GM19324 (cell line): Measurements from ENCODE around the gene PRTN3.
A peak's percentile ranks its signal among the peaks of the same experiment; 100 is the strongest.

Experiments used
- ATAC-seq: cut with Tn5 transposase; IDR thresholded peaks from one replicate; pipeline ENCODE4 v1.9.1; 2021; ENCODE audit warnings: mild to moderate bottlenecking, moderate library complexity; ENCODE audit not compliant: unreplicated experiment, low FRiP score

The PRTN3 gene

DNA sequence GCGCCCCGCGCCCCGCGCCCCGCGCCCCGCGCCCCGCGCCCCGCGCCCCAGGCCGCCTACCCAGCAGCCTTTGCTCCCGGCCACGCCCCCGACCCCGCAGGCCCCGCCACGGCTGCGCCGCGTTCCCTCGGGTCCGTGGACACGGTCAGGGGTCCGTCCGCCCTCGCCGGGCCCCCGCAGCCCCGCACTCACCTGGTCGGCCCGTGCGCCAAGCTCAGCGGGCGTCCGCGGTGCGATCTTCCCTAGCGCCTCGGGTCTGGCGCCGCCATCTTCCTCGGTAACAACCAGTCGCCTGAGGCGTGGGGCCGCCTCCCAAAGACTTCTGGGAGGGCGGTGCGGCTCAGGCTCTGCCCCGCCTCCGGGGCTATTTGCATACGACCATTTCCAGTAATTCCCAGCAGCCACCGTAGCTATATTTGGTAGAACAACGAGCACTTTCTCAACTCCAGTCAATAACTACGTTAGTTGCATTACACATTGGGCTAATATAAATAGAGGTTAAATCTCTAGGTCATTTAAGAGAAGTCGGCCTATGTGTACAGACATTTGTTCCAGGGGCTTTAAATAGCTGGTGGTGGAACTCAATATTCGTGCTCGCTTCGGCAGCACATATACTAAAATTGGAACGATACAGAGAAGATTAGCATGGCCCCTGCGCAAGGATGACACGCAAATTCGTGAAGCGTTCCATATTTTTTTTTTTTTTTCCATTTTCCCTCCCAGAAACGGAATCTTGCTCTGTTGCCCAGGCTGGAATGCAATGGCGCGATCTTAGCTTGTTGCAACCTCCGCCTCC lies 52.3 kb downstream of the PRTN3 start, which contains the start of the genes MED16 and RNU6-9:
Gene MED16 (minus strand): TSS at position 294 of the 796 bp plus-strand sequence. CDS start 2,056 bp downstream, outside the sequence.
Gene RNU6-9 (plus strand): TSS at position 591 of the 796 bp plus-strand sequence.
- peak; percentile 84 for ATAC-seq

DNA sequence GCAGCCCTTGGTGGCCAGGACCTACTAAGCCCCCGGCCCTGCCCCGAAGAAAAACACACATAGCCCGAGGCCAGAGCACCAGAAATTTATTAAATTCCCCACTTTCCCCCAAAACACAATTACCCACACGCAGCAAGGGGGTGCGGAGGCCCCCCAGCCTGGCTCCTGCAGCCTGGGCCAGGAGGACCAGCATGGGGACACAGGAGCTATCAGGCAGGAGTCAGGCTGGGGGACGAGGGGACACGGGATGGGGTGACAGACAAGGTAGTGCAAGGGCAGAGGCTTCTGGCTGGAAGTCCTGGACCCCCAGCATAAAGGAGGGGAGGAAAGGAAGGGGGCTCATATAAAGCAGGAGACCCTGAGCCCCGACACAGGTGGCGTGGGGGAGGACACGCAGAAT lies 55.6 kb downstream of the PRTN3 start:
- no peak for ATAC-seq

DNA sequence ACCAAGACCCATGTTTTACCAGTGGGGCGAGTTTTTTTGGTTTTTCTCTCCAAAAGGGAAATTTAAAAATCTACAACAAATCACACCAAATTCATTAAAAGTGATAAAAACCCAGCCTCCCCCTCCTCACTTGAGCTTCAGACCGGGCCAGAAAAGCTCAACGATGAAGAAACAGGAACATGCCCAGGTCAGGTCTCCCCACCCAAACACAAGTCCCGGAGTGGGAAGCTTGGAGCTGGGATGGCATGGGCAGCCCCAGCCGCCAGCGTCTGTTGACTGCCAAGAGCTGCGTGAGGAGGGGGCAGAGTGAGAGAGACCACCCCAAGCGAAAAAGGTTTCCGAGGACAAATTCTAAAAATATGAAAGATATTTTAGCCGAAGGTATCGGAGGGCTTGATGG lies 56.2 kb downstream of the PRTN3 start:
- ATAC-seq = no peak

DNA sequence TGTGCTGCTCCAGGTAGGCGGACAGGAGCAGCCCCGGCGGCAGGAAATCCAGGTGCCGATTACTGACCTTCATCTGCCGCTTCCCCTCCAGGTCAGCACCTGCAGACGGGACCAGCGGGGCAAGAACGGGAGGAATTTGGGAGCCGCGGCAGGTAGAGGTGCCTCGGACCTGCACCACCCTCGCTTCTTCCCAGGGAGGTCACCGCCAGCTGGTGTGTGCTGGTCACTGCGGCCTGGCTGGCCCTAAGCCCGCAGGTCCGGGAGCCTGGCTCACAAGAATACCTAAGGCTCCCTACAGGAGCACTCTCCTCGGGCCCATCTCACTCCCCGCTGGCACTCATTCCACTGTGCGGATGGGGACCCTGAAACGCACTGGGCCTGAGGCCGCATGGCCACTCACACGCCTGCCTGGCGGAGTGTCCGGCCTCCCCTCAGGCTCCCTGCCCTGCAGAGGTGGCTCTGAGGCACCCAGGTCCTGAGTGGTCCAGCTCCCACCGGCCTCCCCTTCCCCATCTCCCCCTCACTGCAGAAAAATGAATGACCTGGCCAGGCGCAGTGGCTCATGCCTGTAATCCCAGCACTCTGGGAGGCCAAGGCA lies 56.7 kb downstream of the PRTN3 start:
- ATAC-seq = no peak
